Mucosa of descending colon (tissue), 3 donors: ENCODE measurements around the gene SLC16A13. TPM values are rescaled to one million over a fixed set of nuclear protein-coding genes. Genes with fewer than 3 reads are reported as not detected.

Experiments
- ATAC-seq: fragments of 200-7000 bp; cut with Tn5 transposase; one replicate; pipeline ENCODE4 v1.9.1; 2020; ENCODE audit warnings: mild to moderate bottlenecking, moderate library complexity
- DNase-seq, 3 donors: peaks; one replicate each; pipeline ENCODE4 v3.0.0-alpha.2; 2020
- H3K36me3 ChIP-seq: fragments of 200-600 bp; one replicate; pipeline ENCODE4 v1.8.0; 2021; ENCODE audit warnings: low read depth, mild to moderate bottlenecking
- H3K4me1 ChIP-seq: fragments of 200-600 bp; one replicate; pipeline ENCODE4 v1.8.0; 2021; ENCODE audit warnings: low read depth, mild to moderate bottlenecking
- H3K4me3 ChIP-seq: fragments of 200-600 bp; one replicate; pipeline ENCODE4 v1.8.0; 2021; ENCODE audit warnings: mild to moderate bottlenecking
- H3K9me3 ChIP-seq: fragments of 200-600 bp; one replicate; pipeline ENCODE4 v1.8.0; 2021; ENCODE audit warnings: mild to moderate bottlenecking
- intact Hi-C, 2 donors: fragments of 100-400 bp; cut with DNase I in 1 of 2; cut with micrococcal nuclease in 1 of 2; formaldehyde crosslinking; loops; one replicate each; pipeline versions ENCODE4 v1.11.0 to v1.11.1; 2022; cut with DNase I, micrococcal nuclease
- total RNA-seq, 3 donors: library from RNA; stranded (reverse); fragmentation: NEBNext Ultra II Directional in 2 of 3; extraction: Animal tissue kit (Norgen Biotek cat#: 25700) in 2 of 3; gene quantifications; one replicate each; pipeline versions ENCODE4 v1.2.1 to v1.2.4, GENCODE V29; 2021 to 2023
- TF ChIP-seq, protein P1 (sequence below): fragments of 200-600 bp; IDR thresholded peaks from one replicate; pipeline ENCODE4 v1.8.0; 2022; ENCODE audit warnings: antibody characterized with exemption, mild to moderate bottlenecking
- donor health status: DM: no; HTN: no; CAD: no; lungs with moderate emphysema.
- donor health status: DM: no; HTN: no; CAD: no.
- donor health status: DM: no; HTN: yes; CAD: no.

Gene SLC16A13
- total RNA-seq, 3 donors from 2014 or later: 3.8 to 7.3 (median 6.6) TPM

DNA sequence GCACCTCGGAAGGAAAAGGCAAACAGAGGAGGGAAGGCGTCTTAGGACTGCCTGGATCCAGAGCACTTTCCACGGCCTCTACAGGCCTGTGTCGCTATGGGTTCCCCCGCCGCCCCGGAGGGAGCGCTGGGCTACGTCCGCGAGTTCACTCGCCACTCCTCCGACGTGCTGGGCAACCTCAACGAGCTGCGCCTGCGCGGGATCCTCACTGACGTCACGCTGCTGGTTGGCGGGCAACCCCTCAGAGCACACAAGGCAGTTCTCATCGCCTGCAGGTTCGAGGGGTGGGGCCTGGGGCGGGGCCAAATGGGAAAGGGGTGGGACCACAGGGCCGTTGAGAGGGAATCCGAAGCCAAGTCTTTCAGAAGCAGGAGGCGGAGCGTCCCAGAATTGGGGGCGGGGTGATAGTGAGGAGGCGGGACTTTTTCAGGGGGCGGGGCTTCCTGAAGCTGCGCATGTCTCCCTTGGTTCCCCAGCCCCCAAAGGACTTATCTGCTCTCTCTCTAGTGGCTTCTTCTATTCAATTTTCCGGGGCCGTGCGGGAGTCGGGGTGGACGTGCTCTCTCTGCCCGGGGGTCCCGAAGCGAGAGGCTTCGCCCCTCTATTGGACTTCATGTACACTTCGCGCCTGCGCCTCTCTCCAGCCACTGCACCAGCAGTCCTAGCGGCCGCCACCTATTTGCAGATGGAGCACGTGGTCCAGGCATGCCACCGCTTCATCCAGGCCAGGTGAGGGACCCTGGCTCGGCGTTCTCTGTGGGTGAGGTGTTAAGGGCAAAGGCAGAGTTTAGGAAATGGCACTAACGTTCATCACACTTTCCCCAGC is 12.0 kb upstream of the SLC16A13 start:
- peak; percentile 87 for ATAC-seq
- TF ChIP-seq, protein P1, sequence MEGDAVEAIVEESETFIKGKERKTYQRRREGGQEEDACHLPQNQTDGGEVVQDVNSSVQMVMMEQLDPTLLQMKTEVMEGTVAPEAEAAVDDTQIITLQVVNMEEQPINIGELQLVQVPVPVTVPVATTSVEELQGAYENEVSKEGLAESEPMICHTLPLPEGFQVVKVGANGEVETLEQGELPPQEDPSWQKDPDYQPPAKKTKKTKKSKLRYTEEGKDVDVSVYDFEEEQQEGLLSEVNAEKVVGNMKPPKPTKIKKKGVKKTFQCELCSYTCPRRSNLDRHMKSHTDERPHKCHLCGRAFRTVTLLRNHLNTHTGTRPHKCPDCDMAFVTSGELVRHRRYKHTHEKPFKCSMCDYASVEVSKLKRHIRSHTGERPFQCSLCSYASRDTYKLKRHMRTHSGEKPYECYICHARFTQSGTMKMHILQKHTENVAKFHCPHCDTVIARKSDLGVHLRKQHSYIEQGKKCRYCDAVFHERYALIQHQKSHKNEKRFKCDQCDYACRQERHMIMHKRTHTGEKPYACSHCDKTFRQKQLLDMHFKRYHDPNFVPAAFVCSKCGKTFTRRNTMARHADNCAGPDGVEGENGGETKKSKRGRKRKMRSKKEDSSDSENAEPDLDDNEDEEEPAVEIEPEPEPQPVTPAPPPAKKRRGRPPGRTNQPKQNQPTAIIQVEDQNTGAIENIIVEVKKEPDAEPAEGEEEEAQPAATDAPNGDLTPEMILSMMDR: no peak
- Histone ChIP-seq H3K4me1 (peaks cover 9% of the 10 kb centered on the region), H3K4me3 (no peak overlapping the region), H3K9me3 (no peaks in the 10 kb centered on the region), H3K36me3 (no peaks in the 10 kb centered on the region)
- intact Hi-C loops: no loop called here
- peak; percentile 97 to 98 (median 97) for DNase-seq

DNA sequence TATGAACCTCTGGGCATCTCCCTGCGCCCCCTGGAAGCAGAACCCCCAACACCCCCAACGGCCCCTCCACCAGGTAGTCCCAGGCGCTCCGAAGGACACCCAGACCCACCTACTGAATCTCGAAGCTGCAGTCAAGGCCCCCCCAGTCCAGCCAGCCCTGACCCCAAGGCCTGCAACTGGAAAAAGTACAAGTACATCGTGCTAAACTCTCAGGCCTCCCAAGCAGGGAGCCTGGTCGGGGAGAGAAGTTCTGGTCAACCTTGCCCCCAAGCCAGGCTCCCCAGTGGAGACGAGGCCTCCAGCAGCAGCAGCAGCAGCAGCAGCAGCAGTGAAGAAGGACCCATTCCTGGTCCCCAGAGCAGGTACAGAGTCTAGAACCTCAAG is 11.4 kb upstream of the SLC16A13 start:
- DNase-seq (no peak), ATAC-seq (no peak)
- intact Hi-C loops: no loop called here
- no peaks in the 10 kb centered on the region for H3K9me3 ChIP-seq
- TF ChIP-seq, protein P1: no peak
- H3K4me3 ChIP-seq: no peak overlapping the region
- H3K4me1 ChIP-seq: peaks cover 7% of the 10 kb centered on the region
- no peaks in the 10 kb centered on the region for H3K36me3 ChIP-seq

DNA sequence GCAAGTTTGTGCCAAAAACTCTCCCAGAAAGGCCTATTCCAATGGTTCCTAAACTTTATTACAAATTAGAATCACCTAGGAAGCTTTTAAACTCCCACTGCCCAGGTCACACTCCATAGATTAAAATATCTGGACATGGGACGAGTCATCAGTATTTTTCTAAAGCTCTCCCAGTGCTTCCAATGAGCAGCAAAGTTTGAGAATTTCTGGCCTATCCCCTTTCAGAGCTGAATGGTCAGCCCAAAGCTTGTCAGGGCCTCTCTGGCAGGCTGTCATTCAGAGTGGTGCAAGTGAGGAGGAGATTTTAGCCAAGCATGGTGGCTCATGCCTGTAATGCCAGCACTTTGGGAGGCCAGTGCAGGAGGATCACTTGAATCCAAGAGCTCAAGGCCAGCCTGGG is 10.6 kb upstream of the SLC16A13 start:
- DNase-seq (no peak), ATAC-seq (no peak)
- no peak overlapping the region for H3K4me3 ChIP-seq
- no peaks in the 10 kb centered on the region for H3K36me3 ChIP-seq
- no peaks in the 10 kb centered on the region for H3K9me3 ChIP-seq
- peaks cover 7% of the 10 kb centered on the region for H3K4me1 ChIP-seq
- intact Hi-C loops: no loop called here
- TF ChIP-seq, protein P1: no peak

DNA sequence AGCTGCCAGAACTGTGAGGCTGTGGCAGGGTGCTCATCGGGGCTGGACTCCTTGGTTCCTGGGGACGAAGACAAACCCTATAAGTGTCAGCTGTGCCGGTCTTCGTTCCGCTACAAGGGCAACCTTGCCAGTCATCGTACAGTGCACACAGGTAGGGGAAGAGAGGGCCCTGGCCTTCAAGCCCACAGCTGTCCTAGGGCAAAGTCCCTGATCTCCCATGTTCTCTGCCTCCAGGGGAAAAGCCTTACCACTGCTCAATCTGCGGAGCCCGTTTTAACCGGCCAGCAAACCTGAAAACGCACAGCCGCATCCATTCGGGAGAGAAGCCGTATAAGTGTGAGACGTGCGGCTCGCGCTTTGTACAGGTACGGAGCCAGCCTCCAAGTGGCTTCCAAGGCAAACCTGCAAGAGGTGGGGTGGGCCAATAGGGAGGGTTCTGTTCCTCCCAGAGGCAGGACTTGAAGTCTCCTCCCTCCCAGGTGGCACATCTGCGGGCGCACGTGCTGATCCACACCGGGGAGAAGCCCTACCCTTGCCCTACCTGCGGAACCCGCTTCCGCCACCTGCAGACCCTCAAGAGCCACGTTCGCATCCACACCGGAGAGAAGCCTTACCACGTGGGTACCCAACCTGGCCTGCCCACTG is 9.2 kb upstream of the SLC16A13 start:
- intact Hi-C loops: no loop called here
- no peak for ATAC-seq
- no peak for DNase-seq
- no peaks in the 10 kb centered on the region for H3K9me3 ChIP-seq
- H3K4me3 ChIP-seq: no peak overlapping the region
- TF ChIP-seq, protein P1: no peak
- peaks cover 7% of the 10 kb centered on the region for H3K4me1 ChIP-seq
- no peaks in the 10 kb centered on the region for H3K36me3 ChIP-seq

DNA sequence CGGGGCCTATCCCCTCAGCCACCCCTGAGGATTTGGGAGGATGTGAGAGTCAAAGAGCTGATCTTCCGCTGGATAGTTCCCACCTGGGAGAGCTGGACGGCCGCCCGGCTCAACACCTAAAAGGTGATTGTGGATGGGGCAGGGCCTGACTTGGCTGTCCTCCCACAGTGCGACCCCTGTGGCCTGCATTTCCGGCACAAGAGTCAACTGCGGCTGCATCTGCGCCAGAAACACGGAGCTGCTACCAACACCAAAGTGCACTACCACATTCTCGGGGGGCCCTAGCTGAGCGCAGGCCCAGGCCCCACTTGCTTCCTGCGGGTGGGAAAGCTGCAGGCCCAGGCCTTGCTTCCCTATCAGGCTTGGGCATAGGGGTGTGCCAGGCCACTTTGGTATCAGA is 8.5 kb upstream of the SLC16A13 start:
- TF ChIP-seq, protein P1: no peak
- Histone ChIP-seq H3K4me1 (peaks cover 4% of the 10 kb centered on the region), H3K36me3 (no peaks in the 10 kb centered on the region), H3K9me3 (no peaks in the 10 kb centered on the region), H3K4me3 (no peak overlapping the region)
- DNase-seq (no peak), ATAC-seq (no peak)
- intact Hi-C loops: no loop called here
